ENCODE measurements around the gene CACNA1D.

- no peak for TF ChIP-seq CTCF (IDR thresholded peaks at IDR 0.05)
- no peak for TF ChIP-seq EP300 (IDR thresholded peaks at IDR 0.05)
- TF ChIP-seq POLR2A (IDR thresholded peaks at IDR 0.05): no peak
Observed at GRCh38 chr3:53758846-53759245, 264.4 kb downstream of the CACNA1D start.
